Lower lobe of right lung (tissue), 2 donors: Measurements from ENCODE around the gene TEX101. TPM values are rescaled to one million over a fixed set of nuclear protein-coding genes. Genes with fewer than 3 reads are reported as not detected.
"Not testable (repeated sequence)": the region's sequence is repeated elsewhere in the genome, so short reads cannot be mapped to it uniquely, and the experiment has no call there.

Experiments used
- ATAC-seq, 2 donors: fragments of 200-7000 bp; cut with Tn5 transposase; one replicate each; pipeline ENCODE4 v1.9.1; 2020 to 2022; ENCODE audit warnings: mild to moderate bottlenecking in 2 of 2, moderate library complexity in 2 of 2
- DNase-seq: peaks from one replicate; pipeline ENCODE4 v3.0.0-alpha.2; 2020
- H3K27ac ChIP-seq: fragments of 200-600 bp; one replicate; pipeline ENCODE4 v1.8.0; 2022
- H3K27me3 ChIP-seq: fragments of 200-600 bp; one replicate; pipeline ENCODE4 v1.8.0; 2022; ENCODE audit warnings: low read depth
- H3K36me3 ChIP-seq: fragments of 200-600 bp; one replicate; pipeline ENCODE4 v1.8.0; 2022; ENCODE audit warnings: mild to moderate bottlenecking
- H3K4me1 ChIP-seq: fragments of 200-600 bp; one replicate; pipeline ENCODE4 v1.8.0; 2022
- H3K4me3 ChIP-seq: fragments of 200-600 bp; one replicate; pipeline ENCODE4 v1.8.0; 2022; ENCODE audit warnings: mild to moderate bottlenecking
- H3K9me3 ChIP-seq: fragments of 200-600 bp; one replicate; pipeline ENCODE4 v1.8.0; 2022
- intact Hi-C: fragments of 100-400 bp; cut with DNase I; formaldehyde crosslinking; loops from one replicate; pipeline ENCODE4 v1.11.0; 2022
- total RNA-seq: library from RNA; stranded (reverse); fragmentation: NEBNext Ultra II Directional; extraction: Animal tissue kit (Norgen Biotek cat#: 25700); gene quantifications from one replicate; pipeline ENCODE4 v1.2.1, GENCODE V29; 2021
- TF ChIP-seq, protein P1 (sequence below): fragments of 200-600 bp; IDR thresholded peaks from one replicate; pipeline ENCODE4 v1.8.0; 2022; ENCODE audit warnings: antibody characterized with exemption, mild to moderate bottlenecking
- donor health status: DM: no; HTN: yes; CAD: no; lungs with severe emphysema.

TEX101 gene
- total RNA-seq, 1 donor from 2014 or later: not detected

DNA sequence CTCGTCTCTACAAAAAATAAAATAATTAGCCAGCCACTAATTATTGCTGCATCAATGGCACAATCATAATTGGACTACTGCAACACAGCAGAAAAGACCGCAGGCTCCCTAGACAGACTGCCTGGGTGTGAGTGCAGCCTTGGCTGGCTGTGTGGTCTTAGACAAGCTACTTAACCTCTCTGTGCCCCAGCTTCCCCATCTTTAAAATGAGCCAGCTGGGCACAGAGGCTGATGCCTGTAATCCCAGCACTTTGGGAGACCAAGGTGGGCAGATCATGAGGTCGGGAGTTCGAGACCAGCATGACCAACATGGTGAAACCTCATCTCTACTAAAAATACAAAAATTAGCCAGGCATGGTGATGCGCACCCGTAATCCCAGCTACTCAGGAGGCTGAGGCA is 19.0 kb downstream of the TEX101 start:
- TF ChIP-seq, protein P1, sequence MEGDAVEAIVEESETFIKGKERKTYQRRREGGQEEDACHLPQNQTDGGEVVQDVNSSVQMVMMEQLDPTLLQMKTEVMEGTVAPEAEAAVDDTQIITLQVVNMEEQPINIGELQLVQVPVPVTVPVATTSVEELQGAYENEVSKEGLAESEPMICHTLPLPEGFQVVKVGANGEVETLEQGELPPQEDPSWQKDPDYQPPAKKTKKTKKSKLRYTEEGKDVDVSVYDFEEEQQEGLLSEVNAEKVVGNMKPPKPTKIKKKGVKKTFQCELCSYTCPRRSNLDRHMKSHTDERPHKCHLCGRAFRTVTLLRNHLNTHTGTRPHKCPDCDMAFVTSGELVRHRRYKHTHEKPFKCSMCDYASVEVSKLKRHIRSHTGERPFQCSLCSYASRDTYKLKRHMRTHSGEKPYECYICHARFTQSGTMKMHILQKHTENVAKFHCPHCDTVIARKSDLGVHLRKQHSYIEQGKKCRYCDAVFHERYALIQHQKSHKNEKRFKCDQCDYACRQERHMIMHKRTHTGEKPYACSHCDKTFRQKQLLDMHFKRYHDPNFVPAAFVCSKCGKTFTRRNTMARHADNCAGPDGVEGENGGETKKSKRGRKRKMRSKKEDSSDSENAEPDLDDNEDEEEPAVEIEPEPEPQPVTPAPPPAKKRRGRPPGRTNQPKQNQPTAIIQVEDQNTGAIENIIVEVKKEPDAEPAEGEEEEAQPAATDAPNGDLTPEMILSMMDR: no peak
- no peak overlapping the region for H3K4me3 ChIP-seq
- DNase-seq (no peak), ATAC-seq (no peak)
- no peaks in the 10 kb centered on the region for H3K27me3 ChIP-seq
- intact Hi-C loops: no loop called here
- H3K27ac ChIP-seq: no peak overlapping the region
- no peaks in the 10 kb centered on the region for H3K36me3 ChIP-seq
- H3K4me1 ChIP-seq: peaks cover 11% of the 10 kb centered on the region
- no peaks in the 10 kb centered on the region for H3K9me3 ChIP-seq

DNA sequence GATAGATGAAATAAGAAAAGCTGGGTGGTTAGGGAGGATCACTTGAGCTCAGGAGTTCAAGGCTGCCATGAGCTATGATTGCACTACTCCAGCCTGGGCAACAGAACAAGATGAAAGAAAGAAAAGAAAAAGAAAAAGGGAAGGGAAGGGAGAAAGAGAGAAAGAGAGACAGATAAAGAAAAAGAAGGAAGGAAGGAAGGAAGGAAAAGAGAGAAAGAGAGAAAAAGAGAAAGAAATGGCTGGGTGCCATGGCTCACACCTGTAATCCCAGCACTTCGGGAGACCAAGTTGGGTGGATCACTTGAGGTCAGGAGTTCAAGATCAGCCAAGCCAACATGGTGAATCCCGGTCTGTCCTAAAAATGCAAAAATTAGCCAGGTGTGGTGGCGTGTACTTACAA is 21.1 kb downstream of the TEX101 start:
- TF ChIP-seq, protein P1: no peak
- no peak for ATAC-seq
- intact Hi-C loops: no loop called here

DNA sequence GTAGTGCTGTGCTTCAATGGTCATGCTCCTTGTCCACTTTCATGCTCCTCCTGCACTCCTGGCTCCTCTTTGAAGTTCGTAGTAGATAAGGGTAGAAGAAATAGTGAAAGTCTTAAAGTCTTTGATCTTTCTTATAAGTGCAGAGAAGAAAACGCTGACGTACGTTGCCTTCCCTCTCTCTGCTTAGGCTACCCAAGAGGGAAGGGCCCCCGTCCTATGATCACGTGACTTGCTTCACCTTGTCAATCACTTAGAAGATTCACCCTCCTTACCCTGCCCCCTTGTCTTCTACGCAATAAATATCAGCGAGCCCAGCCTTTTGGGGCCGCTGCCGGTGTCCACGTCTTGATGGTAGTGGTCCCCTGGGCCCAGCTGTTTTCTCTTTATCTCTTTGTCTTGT is 22.6 kb downstream of the TEX101 start:
- intact Hi-C loops, H3K4me3 ChIP-seq, H3K36me3 ChIP-seq, H3K27me3 ChIP-seq, ATAC-seq, H3K9me3 ChIP-seq, H3K27ac ChIP-seq, DNase-seq: not testable (repeated sequence)
- peaks cover 16% of the 10 kb centered on the region for H3K4me1 ChIP-seq

More for the DNA sequence above, 21.1 kb downstream of the TEX101 start:
- DNase-seq: no peak
- no peak overlapping the region for H3K27ac ChIP-seq
- H3K27me3 ChIP-seq: no peaks in the 10 kb centered on the region
- H3K4me3 ChIP-seq: no peak overlapping the region
- peaks cover 16% of the 10 kb centered on the region for H3K4me1 ChIP-seq
- H3K9me3 ChIP-seq: no peaks in the 10 kb centered on the region
- H3K36me3 ChIP-seq: no peaks in the 10 kb centered on the region

DNA sequence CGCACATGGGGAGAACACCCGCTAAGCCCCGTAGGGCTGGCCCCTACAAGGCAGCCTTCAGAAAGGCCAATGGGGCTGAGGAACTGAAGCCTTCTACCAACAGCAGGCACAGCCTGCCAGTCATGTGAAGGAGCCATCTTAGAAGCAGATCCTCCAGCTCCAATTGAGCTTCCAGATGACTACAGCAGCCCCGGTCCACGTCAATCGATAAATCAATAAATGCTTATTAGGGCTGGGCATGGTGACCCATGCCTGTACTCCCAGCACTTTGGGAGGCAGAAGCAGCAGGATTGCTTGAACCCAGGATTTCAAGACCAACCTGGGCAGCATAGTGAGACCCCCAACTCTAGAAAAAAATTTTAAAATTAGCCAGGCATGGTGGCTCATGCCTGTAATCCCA is 23.0 kb downstream of the TEX101 start:
- no peak for DNase-seq
- Histone ChIP-seq H3K9me3 (no peaks in the 10 kb centered on the region), H3K27me3 (no peaks in the 10 kb centered on the region), H3K27ac (peak overlapping the region; percentile 12), H3K4me3 (no peak overlapping the region), H3K36me3 (no peaks in the 10 kb centered on the region), H3K4me1 (peaks cover 16% of the 10 kb centered on the region)
- intact Hi-C loops: no loop called here
- no peak for ATAC-seq
- TF ChIP-seq, protein P1: no peak

DNA sequence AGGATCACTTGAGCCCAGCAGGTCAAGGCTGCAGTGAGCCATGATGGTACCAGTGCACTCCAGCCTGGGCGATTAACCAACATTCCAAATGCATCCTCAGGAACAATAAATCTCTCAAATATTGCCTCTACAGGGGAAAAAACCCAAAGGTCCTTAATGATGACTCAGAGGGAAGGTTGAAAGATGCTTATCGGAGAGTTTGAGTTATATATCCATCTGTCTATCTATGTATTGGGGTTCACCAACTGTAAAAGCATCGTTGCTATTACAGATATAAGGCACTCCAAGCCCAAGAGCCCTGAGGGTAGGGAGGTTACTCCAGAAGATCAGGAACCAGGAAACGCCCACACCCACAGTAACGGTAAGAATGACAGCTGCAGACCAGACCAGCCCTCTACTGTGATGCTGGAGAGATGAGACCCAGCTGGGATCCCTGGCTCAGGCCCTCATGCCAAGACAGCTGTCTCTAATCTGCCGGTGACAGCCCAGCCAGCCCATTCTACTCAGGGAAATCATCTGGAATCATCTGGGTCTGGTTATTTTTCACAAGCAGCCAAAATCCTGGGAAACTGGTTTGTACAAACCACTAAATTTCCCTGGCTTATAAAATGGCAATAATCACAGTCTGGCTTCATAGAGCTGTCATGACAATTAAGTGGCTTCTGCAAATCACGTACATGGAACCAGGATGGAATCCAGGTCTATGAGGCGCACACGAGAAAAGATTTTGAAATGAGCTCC is 23.8 kb downstream of the TEX101 start:
- H3K27me3 ChIP-seq: no peaks in the 10 kb centered on the region
- no peaks in the 10 kb centered on the region for H3K9me3 ChIP-seq
- peak; percentile 71 to 73 for ATAC-seq
- peak overlapping the region; percentile 12 for H3K27ac ChIP-seq
- H3K4me3 ChIP-seq: no peak overlapping the region
- intact Hi-C loops: no loop called here
- H3K4me1 ChIP-seq: peaks cover 16% of the 10 kb centered on the region
- no peak for DNase-seq
- TF ChIP-seq, protein P1: no peak
- H3K36me3 ChIP-seq: no peaks in the 10 kb centered on the region

DNA sequence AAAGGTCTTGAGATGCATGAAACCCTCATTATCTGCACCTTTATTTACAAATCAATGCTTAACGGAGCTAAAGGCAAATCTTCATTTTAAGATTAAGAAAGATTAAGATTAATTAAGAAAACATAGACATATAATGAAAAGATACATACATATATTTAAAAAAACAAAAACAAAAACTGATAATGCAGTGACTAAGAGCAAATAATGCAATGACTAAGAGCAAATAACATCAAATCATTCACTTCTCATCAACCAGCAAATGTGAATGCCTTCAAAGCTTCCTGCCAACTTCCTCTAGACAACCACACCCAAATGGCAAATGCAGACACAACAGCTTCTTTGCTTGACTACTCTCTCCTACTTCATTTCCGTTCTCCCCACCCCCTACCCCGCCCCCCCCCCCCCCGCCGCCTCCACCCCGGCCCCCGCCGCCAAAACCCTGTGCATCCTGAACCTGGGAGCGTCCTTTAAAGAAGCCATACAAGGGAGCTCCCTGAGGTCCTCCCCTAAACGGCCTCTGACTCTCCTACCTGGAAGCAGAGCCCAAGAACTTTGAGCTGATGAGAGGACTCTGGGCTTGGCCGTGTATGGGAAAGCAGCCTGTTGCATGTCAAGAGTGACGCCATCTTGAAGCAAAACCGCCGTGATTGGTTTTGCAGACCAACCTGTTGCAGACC is 24.5 kb downstream of the TEX101 start:
- Histone ChIP-seq H3K4me1 (peaks cover 16% of the 10 kb centered on the region), H3K36me3 (no peaks in the 10 kb centered on the region), H3K4me3 (no peak overlapping the region), H3K27ac (peak overlapping the region; percentile 12), H3K27me3 (no peaks in the 10 kb centered on the region), H3K9me3 (no peaks in the 10 kb centered on the region)
- DNase-seq: no peak
- TF ChIP-seq, protein P1: no peak
- intact Hi-C loops: no loop called here
- ATAC-seq: peak; percentile 53 to 58
